Mesenchymal stem cell (in vitro differentiated cells and primary cell): ENCODE measurements around the gene SLC4A1AP. TPM values are rescaled to one million over a fixed set of nuclear protein-coding genes. Genes with fewer than 3 reads are reported as not detected.
A peak's percentile ranks its signal among the peaks of the same experiment; 100 is the strongest.

Experiments
- DNase-seq: peaks from one replicate; pipeline ENCODE4 v3.0.0-alpha.2; 2013
- H2AFZ ChIP-seq: one replicate; pipeline ENCODE4 v1.6.1; 2013; ENCODE audit warnings: low read depth, mild to moderate bottlenecking, control low read depth, inconsistent platforms, low read length, moderate library complexity
- H2AK5ac ChIP-seq: 2 replicates; pipeline ENCODE4 v1.6.1; 2013; ENCODE audit warnings: low read length, moderate library complexity, mild to moderate bottlenecking, inconsistent platforms; ENCODE audit not compliant: severe bottlenecking
- H2BK120ac ChIP-seq: one replicate; pipeline ENCODE4 v1.6.1; 2013; ENCODE audit warnings: low read depth, mild to moderate bottlenecking, inconsistent platforms, low read length, moderate library complexity
- H2BK12ac ChIP-seq, 2 experiments: one replicate each; pipeline ENCODE4 v1.6.1; 2013; ENCODE audit warnings: inconsistent platforms in 2 of 2, low read length in 2 of 2, mild to moderate bottlenecking in 2 of 2, moderate library complexity in 2 of 2, control low read depth in 1 of 2
- H2BK15ac ChIP-seq: one replicate; pipeline ENCODE4 v1.6.1; 2013; ENCODE audit warnings: mild to moderate bottlenecking, low read depth, inconsistent platforms; ENCODE audit not compliant: poor library complexity, severe bottlenecking
- H2BK5ac ChIP-seq: 2 replicates; pipeline ENCODE4 v1.6.1; 2013; ENCODE audit warnings: low read depth, mild to moderate bottlenecking, low read length, control low read depth, inconsistent platforms; ENCODE audit not compliant: poor library complexity, severe bottlenecking
- H3K14ac ChIP-seq, 2 experiments: one replicate each; pipeline ENCODE4 v1.6.1; 2013; ENCODE audit warnings: inconsistent platforms in 2 of 2, low read length in 2 of 2, control low read depth in 1 of 2, mild to moderate bottlenecking in 1 of 2, moderate library complexity in 1 of 2
- H3K18ac ChIP-seq, 2 experiments: one replicate each; pipeline ENCODE4 v1.6.1; 2013; ENCODE audit warnings: inconsistent platforms in 2 of 2, low read length in 2 of 2, control low read depth in 1 of 2, low read depth in 1 of 2, mild to moderate bottlenecking in 1 of 2
- H3K23ac ChIP-seq, 2 experiments: one replicate each; pipeline ENCODE4 v1.6.1; 2013; ENCODE audit warnings: inconsistent platforms in 2 of 2, low read length in 2 of 2, mild to moderate bottlenecking in 2 of 2, moderate library complexity in 2 of 2, control low read depth in 1 of 2
- H3K27ac ChIP-seq: 2 replicates; pipeline ENCODE4 v1.5.1; 2013; ENCODE audit warnings: mild to moderate bottlenecking, moderate library complexity, low read length, control low read depth, inconsistent platforms; ENCODE audit not compliant: poor library complexity, severe bottlenecking
- H3K27me3 ChIP-seq, 2 experiments: 2 replicates each; pipeline versions ENCODE4 v1.6.1 to v1.7.0; 2013; ENCODE audit warnings: low read length in 2 of 2, mild to moderate bottlenecking in 2 of 2, moderate library complexity in 2 of 2, control low read depth in 1 of 2, inconsistent platforms in 1 of 2; ENCODE audit not compliant: control insufficient read depth in 1 of 2, insufficient read depth in 1 of 2
- H3K36me3 ChIP-seq, 2 experiments: 2 replicates each; pipeline versions ENCODE4 v1.6.1 to v1.7.0; 2013; ENCODE audit warnings: low read length in 2 of 2, control low read depth in 1 of 2, inconsistent platforms in 1 of 2, low read depth in 1 of 2, mild to moderate bottlenecking in 1 of 2; ENCODE audit not compliant: insufficient read depth in 2 of 2, control insufficient read depth in 1 of 2
- H3K4ac ChIP-seq, 2 experiments: one replicate each; pipeline ENCODE4 v1.6.1; 2013; ENCODE audit warnings: inconsistent platforms in 2 of 2, low read length in 2 of 2, mild to moderate bottlenecking in 2 of 2, moderate library complexity in 2 of 2, control low read depth in 1 of 2, low read depth in 1 of 2
- H3K4me1 ChIP-seq: 2 replicates; pipeline ENCODE4 v1.6.1; 2013; ENCODE audit warnings: low read depth, low read length, control low read depth; ENCODE audit not compliant: control insufficient read depth, insufficient read depth
- H3K4me2 ChIP-seq: 2 replicates; pipeline ENCODE4 v1.6.1; 2013; ENCODE audit warnings: low read length, mild to moderate bottlenecking, inconsistent platforms; ENCODE audit not compliant: poor library complexity, severe bottlenecking
- H3K4me3 ChIP-seq, 2 experiments: 2 replicates each; pipeline versions ENCODE4 v1.5.1 to v1.7.0; 2013; ENCODE audit warnings: low read length in 2 of 2, mild to moderate bottlenecking in 2 of 2, control low read depth in 1 of 2, low read depth in 1 of 2; ENCODE audit not compliant: insufficient read depth in 1 of 2
- H3K79me1 ChIP-seq: replicated peaks from 2 replicates; pipeline ENCODE4 v1.6.1; 2013; ENCODE audit warnings: mild to moderate bottlenecking, control low read depth, low read length, inconsistent platforms; ENCODE audit not compliant: poor library complexity, severe bottlenecking
- H3K9ac ChIP-seq: 2 replicates; pipeline ENCODE4 v1.7.0; 2013; ENCODE audit warnings: mild to moderate bottlenecking, low read length, moderate library complexity
- H3K9me3 ChIP-seq: 2 replicates; pipeline ENCODE4 v1.7.0; 2013; ENCODE audit warnings: mild to moderate bottlenecking, low read length; ENCODE audit not compliant: control insufficient read depth
- H4K8ac ChIP-seq: one replicate; pipeline ENCODE4 v1.6.1; 2013; ENCODE audit warnings: inconsistent platforms, mild to moderate bottlenecking, low read length, moderate library complexity
- H4K91ac ChIP-seq: one replicate; pipeline ENCODE4 v1.6.1; 2013; ENCODE audit warnings: mild to moderate bottlenecking, low read length, inconsistent platforms
- WGBS: methylation state at CpG from one replicate; pipeline ENCODE4 v1.1.7; 2013; ENCODE audit warnings: mixed read lengths; 5-methylcytosine and 5-hydroxymethylcytosine counted together
- polyA plus RNA-seq, 2 experiments: library from polyadenylated mRNA; stranded (reverse); fragments of 200-250 nt; gene quantifications; one replicate each; pipeline ENCODE4 v1.2.3, GENCODE V29; 2013

SLC4A1AP gene, protein sequence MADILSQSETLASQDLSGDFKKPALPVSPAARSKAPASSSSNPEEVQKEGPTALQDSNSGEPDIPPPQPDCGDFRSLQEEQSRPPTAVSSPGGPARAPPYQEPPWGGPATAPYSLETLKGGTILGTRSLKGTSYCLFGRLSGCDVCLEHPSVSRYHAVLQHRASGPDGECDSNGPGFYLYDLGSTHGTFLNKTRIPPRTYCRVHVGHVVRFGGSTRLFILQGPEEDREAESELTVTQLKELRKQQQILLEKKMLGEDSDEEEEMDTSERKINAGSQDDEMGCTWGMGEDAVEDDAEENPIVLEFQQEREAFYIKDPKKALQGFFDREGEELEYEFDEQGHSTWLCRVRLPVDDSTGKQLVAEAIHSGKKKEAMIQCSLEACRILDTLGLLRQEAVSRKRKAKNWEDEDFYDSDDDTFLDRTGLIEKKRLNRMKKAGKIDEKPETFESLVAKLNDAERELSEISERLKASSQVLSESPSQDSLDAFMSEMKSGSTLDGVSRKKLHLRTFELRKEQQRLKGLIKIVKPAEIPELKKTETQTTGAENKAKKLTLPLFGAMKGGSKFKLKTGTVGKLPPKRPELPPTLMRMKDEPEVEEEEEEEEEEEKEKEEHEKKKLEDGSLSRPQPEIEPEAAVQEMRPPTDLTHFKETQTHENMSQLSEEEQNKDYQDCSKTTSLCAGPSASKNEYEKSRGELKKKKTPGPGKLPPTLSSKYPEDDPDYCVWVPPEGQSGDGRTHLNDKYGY
- 21.1 TPM for polyA plus RNA-seq (2013, experiment 1 of 2)
- polyA plus RNA-seq (2013, experiment 2 of 2), result 20.7 TPM

DNA sequence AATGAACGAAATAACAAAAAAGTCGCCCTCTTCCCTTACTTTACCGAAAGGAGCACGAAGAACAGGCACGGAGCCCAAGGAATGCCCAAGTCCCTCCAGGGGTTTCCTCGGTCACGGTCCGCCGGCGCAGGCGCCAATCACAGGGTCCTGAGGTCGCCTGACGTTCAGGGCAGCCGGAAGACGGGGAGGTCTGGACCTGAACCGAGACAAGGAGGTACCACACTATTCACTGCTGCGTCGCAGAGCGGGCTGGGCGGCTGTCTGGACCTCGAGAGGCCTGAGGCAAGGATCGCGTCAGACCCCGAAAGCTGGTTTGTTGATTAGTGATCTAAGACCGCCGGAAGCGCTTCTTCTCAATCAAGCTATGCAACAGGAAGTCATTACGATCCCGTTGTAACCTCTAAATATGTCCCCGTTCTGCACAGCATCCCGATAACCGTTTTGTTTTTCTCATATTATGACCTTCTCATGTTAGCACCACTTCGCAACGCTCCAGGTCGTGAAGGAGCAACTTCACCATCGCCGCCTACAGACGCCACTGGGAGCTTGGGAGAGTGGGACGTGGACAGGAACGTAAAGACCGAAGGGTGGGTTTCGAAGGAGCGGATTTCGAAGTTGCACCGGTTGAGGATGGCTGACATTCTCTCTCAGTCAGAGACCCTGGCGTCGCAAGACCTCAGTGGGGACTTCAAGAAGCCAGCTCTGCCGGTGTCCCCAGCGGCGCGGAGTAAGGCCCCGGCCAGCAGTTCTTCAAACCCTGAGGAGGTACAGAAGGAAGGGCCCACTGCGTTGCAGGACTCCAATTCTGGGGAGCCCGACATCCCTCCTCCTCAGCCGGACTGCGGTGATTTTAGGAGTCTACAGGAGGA lies at the start of gene SLC4A1AP, which contains the start of gene SUPT7L:
Gene SLC4A1AP, plus strand, starts transcription at position 605 of the 869 bp plus-strand sequence. Its CDS starts 26 bp downstream, at position 631.
Gene SUPT7L, minus strand, starts transcription at position 330 of the 869 bp plus-strand sequence. CDS start 1,422 bp downstream, outside the sequence.
- H3K23ac ChIP-seq, result no peak within 1 kb of the TSS
- H2BK15ac ChIP-seq, result peak within 1 kb of the TSS; percentile 82
- peaks cover 12 to 56% of the 10 kb centered on the region in 2 experiments for H3K36me3 ChIP-seq
- H2BK12ac ChIP-seq, result peak within 1 kb of the TSS in 1 of 2 experiments; percentile 2
- H3K9ac ChIP-seq, result peak within 1 kb of the TSS; percentile 97
- H3K4ac ChIP-seq, result peak within 1 kb of the TSS; percentile 62 to 82
- H2AK5ac ChIP-seq, result no peak within 1 kb of the TSS
- H3K4me1 ChIP-seq, result peaks cover 5% of the 10 kb centered on the region
- H2BK120ac ChIP-seq, result peak within 1 kb of the TSS; percentile 23
- peaks cover 13% of the 10 kb centered on the region for H3K79me1 ChIP-seq
- H3K14ac ChIP-seq, result no peak within 1 kb of the TSS
- peak within 1 kb of the TSS; percentile 74 to 88 for H3K18ac ChIP-seq
- H2AFZ ChIP-seq, result peak within 1 kb of the TSS; percentile 85
- peak; percentile 94 for DNase-seq
- WGBS, result under 1% methylated on average over 56 of the region's 56 CpGs
- peak within 1 kb of the TSS; percentile 92 for H3K27ac ChIP-seq
- H3K9me3 ChIP-seq, result no peaks in the 10 kb centered on the region
- peak within 1 kb of the TSS; percentile 96 for H4K8ac ChIP-seq
- H4K91ac ChIP-seq, result peak within 1 kb of the TSS; percentile 87
- no peaks in the 10 kb centered on the region for H3K27me3 ChIP-seq
- H2BK5ac ChIP-seq, result peak within 1 kb of the TSS; percentile 83
- H3K4me2 ChIP-seq, result peak within 1 kb of the TSS; percentile 65
- H3K4me3 ChIP-seq, result peak within 1 kb of the TSS; percentile 81 to 94

DNA sequence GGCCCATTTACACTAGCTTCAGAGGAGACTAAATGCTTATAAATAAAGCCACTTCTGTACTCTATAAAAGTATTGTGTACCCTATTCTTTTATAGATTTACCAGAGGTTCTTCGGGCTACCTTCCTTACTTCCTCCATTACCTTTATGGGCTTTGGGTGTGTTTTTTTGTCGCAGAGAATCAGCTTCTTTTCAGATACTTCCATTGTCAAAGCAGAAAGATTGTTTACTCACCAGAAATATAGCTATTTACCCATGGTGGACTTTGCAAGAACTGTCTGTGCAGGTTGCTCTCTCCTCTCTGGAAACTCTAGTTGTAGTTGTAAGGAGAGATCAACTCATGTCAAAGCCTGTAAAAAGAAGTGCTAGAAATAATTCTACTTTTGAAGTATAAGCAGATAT lies 49.7 kb upstream of the SLC4A1AP start:
- no peak overlapping the region for H3K23ac ChIP-seq
- no peaks in the 10 kb centered on the region for H3K4me1 ChIP-seq
- no peak overlapping the region for H2AK5ac ChIP-seq
- peaks cover 21% of the 10 kb centered on the region for H3K79me1 ChIP-seq
- no peak overlapping the region for H2AFZ ChIP-seq
- H3K14ac ChIP-seq, result no peak overlapping the region
- no peak overlapping the region for H3K27ac ChIP-seq
- peaks cover 17 to 68% of the 10 kb centered on the region in 2 experiments for H3K36me3 ChIP-seq
- no CpG with 5 or more reads among the region's 2 CpGs for WGBS
- no peak overlapping the region for H3K4ac ChIP-seq
- H4K8ac ChIP-seq, result no peak overlapping the region
- no peak overlapping the region for H4K91ac ChIP-seq
- no peak overlapping the region for H2BK5ac ChIP-seq
- no peak overlapping the region for H3K18ac ChIP-seq
- no peaks in the 10 kb centered on the region for H3K9me3 ChIP-seq
- H3K9ac ChIP-seq, result no peak overlapping the region
- no peak overlapping the region for H2BK12ac ChIP-seq
- no peak overlapping the region for H3K4me3 ChIP-seq
- H2BK15ac ChIP-seq, result no peak overlapping the region
- H3K4me2 ChIP-seq, result no peak overlapping the region
- H2BK120ac ChIP-seq, result no peak overlapping the region
- DNase-seq, result no peak
- H3K27me3 ChIP-seq, result no peaks in the 10 kb centered on the region

GRCh38 chr2:27615316-27615715 lies 48.4 kb upstream of the SLC4A1AP start:
- Histone ChIP-seq H3K27me3 (no peaks in the 10 kb centered on the region), H3K79me1 (peaks cover 18% of the 10 kb centered on the region), H2AFZ (no peak overlapping the region), H2BK120ac (no peak overlapping the region), H3K4me2 (no peak overlapping the region), H3K9me3 (no peaks in the 10 kb centered on the region), H3K14ac (no peak overlapping the region), H3K18ac (no peak overlapping the region), H2AK5ac (no peak overlapping the region), H3K4ac (no peak overlapping the region), H3K9ac (no peak overlapping the region), H2BK15ac (no peak overlapping the region), H3K23ac (no peak overlapping the region), H3K4me1 (no peaks in the 10 kb centered on the region), H3K4me3 (no peak overlapping the region), H4K8ac (no peak overlapping the region), H2BK5ac (no peak overlapping the region), H3K27ac (peak overlapping the region; percentile 54), H3K36me3 (peaks cover 12 to 75% of the 10 kb centered on the region in 2 experiments), H2BK12ac (no peak overlapping the region), H4K91ac (no peak overlapping the region)
- 98% methylated on average over 3 of the region's 3 CpGs for WGBS
- no peak for DNase-seq
